HG03521 (cell line): ENCODE data around the gene FBXO2.

ENCODE experiments used
- ATAC-seq: cut with Tn5 transposase; IDR thresholded peaks from one replicate; pipeline ENCODE4 v1.9.1; 2021; ENCODE audit warnings: mild to moderate bottlenecking, moderate library complexity; ENCODE audit not compliant: unreplicated experiment

Gene FBXO2

DNA sequence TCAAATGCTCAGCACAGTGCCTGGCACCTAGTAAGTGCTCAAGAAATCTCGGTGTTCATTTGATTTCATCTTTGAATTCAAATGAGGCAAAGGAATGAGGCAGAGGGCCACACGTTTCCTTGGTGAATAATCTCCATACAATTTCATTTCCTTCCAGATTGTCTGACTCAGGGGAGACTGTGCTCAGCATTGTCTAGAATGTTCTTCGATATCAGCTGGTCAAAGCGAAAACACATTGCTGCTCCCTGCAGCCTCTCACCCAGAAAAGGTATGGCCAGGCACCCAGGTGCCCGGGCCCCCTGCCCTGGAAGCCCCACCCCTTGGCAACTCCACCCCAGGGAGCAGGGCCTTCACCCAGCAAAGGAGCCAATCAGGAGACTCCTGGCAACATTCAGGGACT lies 55.8 kb downstream of the FBXO2 start:
- no peak for ATAC-seq
